Fibroblast of lung (primary cell): Measurements from ENCODE around the gene CYTH1. TPM values are rescaled to one million over a fixed set of nuclear protein-coding genes. Genes with fewer than 3 reads are reported as not detected.

Source experiments
- DNase-seq, 2 donors: peaks; one replicate each; pipeline versions ENCODE4 v3.0.0 to v3.0.0-alpha.2; 2010; ENCODE audit warnings: low read depth in 2 of 2
- H2AFZ ChIP-seq: 2 replicates; pipeline ENCODE4 v1.5.1; 2012; ENCODE audit warnings: low read length, control low read depth, inconsistent platforms
- H3K27ac ChIP-seq: 2 replicates; pipeline ENCODE4 v1.5.1; 2011; ENCODE audit warnings: low read length, control low read depth; ENCODE audit not compliant: insufficient read depth
- H3K27me3 ChIP-seq: 2 replicates; pipeline ENCODE4 v1.5.1; 2011; ENCODE audit warnings: mild to moderate bottlenecking, low read length; ENCODE audit not compliant: control insufficient read depth, insufficient read depth
- H3K36me3 ChIP-seq: 2 replicates; pipeline ENCODE4 v1.5.1; 2011; ENCODE audit warnings: low read length; ENCODE audit not compliant: control insufficient read depth, insufficient read depth
- H3K4me1 ChIP-seq: 2 replicates; pipeline ENCODE4 v1.5.1; 2011; ENCODE audit warnings: low read length; ENCODE audit not compliant: control insufficient read depth, insufficient read depth; ENCODE audit errors: extremely low read depth
- H3K4me2 ChIP-seq: 2 replicates; pipeline ENCODE4 v1.5.1; 2011; ENCODE audit warnings: low read length, control low read depth; ENCODE audit not compliant: insufficient read depth; ENCODE audit errors: extremely low read depth
- H3K4me3 ChIP-seq, 4 experiments: fragments of 200-600 bp in 1 of 4; sonication (generic) in 1 of 4; replicated peaks in 1 of 4; 2 replicates each; pipeline ENCODE4 v1.5.1; 2011 to 2016; ENCODE audit warnings: low read length in 4 of 4, low read depth in 3 of 4, mild to moderate bottlenecking in 3 of 4, control low read depth in 2 of 4, inconsistent platforms in 1 of 4, mixed read lengths in 1 of 4; ENCODE audit not compliant: insufficient read depth in 1 of 4; ENCODE audit errors: control extremely low read depth in 1 of 4
- H3K79me2 ChIP-seq: 2 replicates; pipeline ENCODE4 v1.5.1; 2012; ENCODE audit warnings: mild to moderate bottlenecking, low read length, inconsistent platforms; ENCODE audit not compliant: control insufficient read depth, insufficient read depth
- H3K9ac ChIP-seq: 2 replicates; pipeline ENCODE4 v1.5.1; 2011; ENCODE audit warnings: mild to moderate bottlenecking, low read length, control low read depth; ENCODE audit not compliant: insufficient read depth
- H3K9me3 ChIP-seq: 2 replicates; pipeline ENCODE4 v1.5.1; 2012; ENCODE audit warnings: low read depth, low read length; ENCODE audit not compliant: control insufficient read depth, insufficient read depth
- H4K20me1 ChIP-seq: 2 replicates; pipeline ENCODE4 v1.5.1; 2011; ENCODE audit warnings: low read length; ENCODE audit not compliant: control insufficient read depth, insufficient read depth; ENCODE audit errors: extremely low read depth
- CTCF ChIP-seq, 2 donors: IDR thresholded peaks in 1 of 2; conservative IDR thresholded peaks in 1 of 2; 1 replicate in 1 of 2; 2 replicates in 1 of 2; pipeline ENCODE4 v1.5.1; 2011 to 2012; ENCODE audit warnings: low read length in 2 of 2, control low read depth in 1 of 2, inconsistent platforms in 1 of 2, low read depth in 1 of 2, mild to moderate bottlenecking in 1 of 2
- EZH2 ChIP-seq: IDR thresholded peaks from 2 replicates; pipeline ENCODE4 v1.5.1; 2012; ENCODE audit warnings: low read length, control low read depth, mild to moderate bottlenecking; ENCODE audit errors: missing control alignments
- polyA plus RNA-seq, 2 donors: library from polyadenylated mRNA; depleted of rRNA in 1 of 2; stranded (reverse) in 1 of 2; unstranded in 1 of 2; fragments of >200 nt; gene quantifications; 2 replicates each; pipeline ENCODE4 v1.2.1, GENCODE V29; 2011 to 2012; ENCODE audit warnings: missing spikeins in 1 of 2
- total RNA-seq: library from RNA; depleted of rRNA; stranded (reverse); fragments of >200 nt; gene quantifications from 2 replicates; pipeline ENCODE4 v1.2.1, GENCODE V29; 2014

Gene CYTH1
- total and polyA plus RNA-seq, 2 donors (not counting 1 experiment from before 2014, with no cell fraction given) = 8.9 to 9.9 TPM

GRCh38 chr17:78802008-78802407 is 19.9 kb upstream of the CYTH1 start:
- H3K79me2 ChIP-seq = no peaks in the 10 kb centered on the region

GRCh38 chr17:78800132-78800931 is 18.3 kb upstream of the CYTH1 start:
- no peak overlapping the region for H2AFZ ChIP-seq
- H4K20me1 ChIP-seq = no peaks in the 10 kb centered on the region
- TF ChIP-seq CTCF (conservative IDR thresholded peaks at IDR 0.05 in 1 of 2, IDR thresholded peaks at IDR 0.05 in 1 of 2; ENCODE audit: low read depth in 1 of 2, low read length in 2 of 2) = no peak
- no peak for TF ChIP-seq EZH2
- H3K4me1 ChIP-seq = no peaks in the 10 kb centered on the region
- H3K27ac ChIP-seq = no peak overlapping the region
- no peak overlapping the region for H3K9ac ChIP-seq
- peaks cover 38% of the 10 kb centered on the region for H3K36me3 ChIP-seq
- DNase-seq = no peak
- no peaks in the 10 kb centered on the region for H3K9me3 ChIP-seq
- H3K79me2 ChIP-seq = no peaks in the 10 kb centered on the region
- H3K4me2 ChIP-seq = no peak overlapping the region
- H3K27me3 ChIP-seq = no peaks in the 10 kb centered on the region
- no peak overlapping the region for H3K4me3 ChIP-seq

More at GRCh38 chr17:78802008-78802407, 19.9 kb upstream of the CYTH1 start:
- Histone ChIP-seq H3K27ac (no peak overlapping the region), H3K9ac (no peak overlapping the region), H4K20me1 (no peaks in the 10 kb centered on the region), H3K36me3 (peaks cover 38% of the 10 kb centered on the region), H3K27me3 (no peaks in the 10 kb centered on the region), H2AFZ (no peak overlapping the region), H3K9me3 (no peaks in the 10 kb centered on the region), H3K4me2 (no peak overlapping the region), H3K4me1 (no peaks in the 10 kb centered on the region), H3K4me3 (no peak overlapping the region)
- TF ChIP-seq CTCF (conservative IDR thresholded peaks at IDR 0.05 in 1 of 2, IDR thresholded peaks at IDR 0.05 in 1 of 2; ENCODE audit: low read depth in 1 of 2, low read length in 2 of 2) (no peak), EZH2 (no peak)
- no peak for DNase-seq

GRCh38 chr17:78798695-78799559 is 16.9 kb upstream of the CYTH1 start:
- Histone ChIP-seq H3K79me2 (no peaks in the 10 kb centered on the region), H3K4me2 (no peak overlapping the region), H3K9ac (no peak overlapping the region), H3K4me1 (no peaks in the 10 kb centered on the region), H3K27me3 (no peaks in the 10 kb centered on the region), H3K36me3 (peaks cover 43% of the 10 kb centered on the region), H3K9me3 (no peaks in the 10 kb centered on the region), H3K27ac (no peak overlapping the region), H2AFZ (no peak overlapping the region), H3K4me3 (no peak overlapping the region), H4K20me1 (no peaks in the 10 kb centered on the region)
- no peak for TF ChIP-seq EZH2
- peak in 1 of 2 donors; percentile 35 for TF ChIP-seq CTCF (conservative IDR thresholded peaks at IDR 0.05 in 1 of 2, IDR thresholded peaks at IDR 0.05 in 1 of 2; ENCODE audit: low read depth in 1 of 2, low read length in 2 of 2)
- peak; percentile 32 to 53 for DNase-seq
